GDM1 (cell line): ENCODE data around the gene SPARC.

ENCODE experiments used
- DNase-seq: peaks from one replicate; lab custom pipeline; 2025; lab: John Stamatoyannopoulos, UW

Gene SPARC

GRCh38 chr5:151622367-151623088 lies 64.2 kb downstream of the SPARC start:
- DNase-seq: no peak

- DNase-seq: no peak
Observed at GRCh38 chr5:151620461-151620840, 66.3 kb downstream of the SPARC start.

- no peak for DNase-seq
Observed at GRCh38 chr5:151619812-151620460, 66.8 kb downstream of the SPARC start.

- no peak for DNase-seq
Observed at GRCh38 chr5:151618907-151619306, 67.8 kb downstream of the SPARC start.

- DNase-seq: no peak
Observed at GRCh38 chr5:151617841-151618710, 68.6 kb downstream of the SPARC start.

GRCh38 chr5:151617383-151617840 lies 69.3 kb downstream of the SPARC start:
- DNase-seq: no peak

GRCh38 chr5:151615431-151615830 lies 71.3 kb downstream of the SPARC start:
- no peak for DNase-seq

- no peak for DNase-seq
Observed at GRCh38 chr5:151614565-151614964, 72.2 kb downstream of the SPARC start.

- DNase-seq: no peak
Observed at GRCh38 chr5:151612689-151613427, 73.9 kb downstream of the SPARC start.

- DNase-seq: no peak
Observed at GRCh38 chr5:151611127-151611775, 75.5 kb downstream of the SPARC start.
